C4-2B (cell line): ENCODE measurements around the gene DEF6.

Experiments
- CTCF ChIP-seq: fragments of 450-650 bp; conservative IDR thresholded peaks from 2 replicates; pipeline ENCODE4 v1.5.1; 2017; ENCODE audit warnings: mild to moderate bottlenecking
- ZFX ChIP-seq: fragments of 450-650 bp; IDR thresholded peaks from 2 replicates; pipeline ENCODE4 v1.6.1; 2017

GRCh38 chr6:35296931-35297600 lies 552 bp upstream of the DEF6 start:
- TF ChIP-seq CTCF (no peak), ZFX (no peak)
